ENCODE measurements around the gene CASP12.

The CASP12 gene

DNA sequence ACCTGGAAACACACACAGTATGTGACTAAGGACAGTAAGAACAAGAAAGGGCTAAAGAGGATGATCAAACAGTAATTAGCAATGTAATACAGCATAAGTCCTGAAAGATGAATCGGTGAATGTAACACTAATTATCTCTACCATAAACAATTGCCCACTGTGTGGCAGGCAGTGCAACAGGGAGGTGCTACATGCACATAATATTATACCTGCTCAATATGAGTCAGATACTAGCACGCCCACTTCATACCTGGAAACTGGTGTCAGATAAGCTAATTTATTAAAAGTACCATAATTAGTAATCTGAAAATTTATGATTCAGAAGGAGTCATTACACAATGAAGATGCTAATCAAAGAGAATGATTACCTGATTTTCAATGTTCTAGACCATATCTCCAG, 14.9 kb downstream of the CASP12 start:
- no peak for DNase-seq

GRCh38 chr11:104881117-104881794, 17.0 kb downstream of the CASP12 start:
- no peak for DNase-seq

DNA sequence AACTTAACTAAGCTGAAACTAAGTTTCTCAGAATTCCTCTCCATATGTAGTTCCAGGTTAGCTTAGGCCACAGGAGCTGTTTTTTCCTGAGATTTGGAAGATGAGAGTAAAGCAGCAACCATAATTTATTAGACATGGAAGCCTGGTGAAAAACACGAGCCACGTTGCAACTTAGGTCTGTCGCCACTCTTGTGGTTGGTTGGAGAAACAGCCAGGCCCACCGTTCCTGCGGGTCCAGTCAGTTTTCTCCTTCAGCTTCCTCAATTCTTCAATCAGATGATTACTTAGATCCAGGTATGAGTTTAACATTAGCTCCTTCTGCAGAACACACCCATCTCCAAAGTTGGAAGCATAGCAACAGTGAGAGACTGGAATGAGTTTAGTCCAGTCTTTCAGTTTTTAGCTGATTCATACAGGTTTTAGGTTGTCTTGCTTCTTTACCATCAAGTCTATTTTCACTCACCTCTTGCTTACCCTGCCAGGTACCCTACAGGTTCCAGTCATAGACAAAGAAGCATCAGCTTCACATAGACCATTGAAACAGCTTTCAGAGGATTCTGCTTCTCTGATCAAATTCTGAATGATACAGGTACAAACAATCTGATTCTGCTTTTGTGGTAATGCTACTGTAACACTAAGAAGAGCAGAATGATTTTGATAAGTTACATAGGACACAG, 18.6 kb downstream of the CASP12 start:
- no peak for DNase-seq

DNA sequence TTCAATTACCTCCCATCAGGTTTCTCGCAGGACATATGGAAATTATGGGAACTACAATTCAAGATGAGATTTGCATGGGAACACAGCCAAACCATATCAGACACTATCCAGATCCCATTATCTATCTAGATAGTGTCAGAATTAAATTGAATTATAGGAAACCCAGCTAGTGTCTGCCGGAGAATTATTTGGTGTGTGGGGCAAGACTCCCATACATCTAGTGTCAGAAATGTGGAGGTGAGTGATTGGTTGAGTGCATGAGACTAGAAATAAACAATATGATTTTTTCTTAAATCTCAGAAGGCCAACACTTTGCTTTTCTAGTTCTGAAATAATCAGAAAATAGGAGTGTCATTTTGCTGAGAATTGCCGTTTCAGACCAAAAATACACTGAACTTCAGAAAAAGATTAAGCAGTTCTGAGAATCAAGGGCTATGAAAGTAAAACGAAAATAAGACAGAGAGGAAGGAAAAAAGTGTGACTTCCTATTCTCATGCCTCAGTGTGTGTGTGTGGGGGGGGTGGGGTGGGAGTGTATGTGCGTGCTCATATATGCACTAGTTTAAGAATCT, 21.3 kb downstream of the CASP12 start:
- DNase-seq, result no peak

GRCh38 chr11:104876324-104876723, 21.9 kb downstream of the CASP12 start:
- DNase-seq, result no peak

- no peak for DNase-seq
Measured at GRCh38 chr11:104873252-104873651, 25.0 kb downstream of the CASP12 start.

DNA sequence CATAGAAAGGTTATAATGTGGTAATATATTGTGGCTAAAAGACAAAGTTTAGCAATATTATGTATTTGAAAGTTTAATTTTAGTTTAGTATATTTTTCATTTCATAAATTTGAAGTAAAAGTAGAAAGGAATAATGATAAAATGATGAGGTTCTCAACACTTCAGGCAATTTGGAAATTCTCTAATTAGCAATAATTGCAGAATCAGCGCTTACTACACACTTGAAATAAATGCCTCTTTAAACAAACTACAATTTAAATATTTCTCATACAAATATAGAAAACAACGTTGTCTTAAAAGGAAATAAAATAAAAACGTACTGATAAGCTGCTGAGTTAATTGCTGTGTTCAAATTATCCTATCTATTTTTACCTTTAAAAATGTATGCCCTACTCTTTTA, 25.9 kb downstream of the CASP12 start:
- no peak for DNase-seq

DNA sequence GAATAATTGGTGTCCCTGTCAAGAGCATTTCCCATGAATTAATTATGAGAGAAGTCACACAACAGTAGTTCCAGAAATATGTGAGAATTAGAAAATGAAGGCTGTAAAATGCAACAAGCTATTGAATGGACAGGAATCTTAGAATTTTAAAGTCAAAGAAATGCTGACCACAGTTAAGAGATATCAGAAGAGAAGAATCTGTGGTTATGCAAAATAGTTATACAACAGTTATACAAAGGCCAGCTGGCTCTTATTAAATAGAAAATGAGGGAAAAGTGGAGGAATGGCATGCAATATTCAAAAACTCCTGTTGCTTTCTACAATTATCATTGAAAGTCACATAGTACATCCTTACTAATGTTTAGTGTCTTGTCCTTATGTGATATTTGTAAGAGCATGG, 27.4 kb downstream of the CASP12 start:
- DNase-seq, result no peak

- no peak for DNase-seq
Measured at GRCh38 chr11:104866815-104867214, 31.4 kb downstream of the CASP12 start.

- DNase-seq, result no peak
Measured at GRCh38 chr11:104858882-104859775, 39.1 kb downstream of the CASP12 start.

GRCh38 chr11:104856607-104857006, 41.7 kb downstream of the CASP12 start:
- no peak for DNase-seq

DNA sequence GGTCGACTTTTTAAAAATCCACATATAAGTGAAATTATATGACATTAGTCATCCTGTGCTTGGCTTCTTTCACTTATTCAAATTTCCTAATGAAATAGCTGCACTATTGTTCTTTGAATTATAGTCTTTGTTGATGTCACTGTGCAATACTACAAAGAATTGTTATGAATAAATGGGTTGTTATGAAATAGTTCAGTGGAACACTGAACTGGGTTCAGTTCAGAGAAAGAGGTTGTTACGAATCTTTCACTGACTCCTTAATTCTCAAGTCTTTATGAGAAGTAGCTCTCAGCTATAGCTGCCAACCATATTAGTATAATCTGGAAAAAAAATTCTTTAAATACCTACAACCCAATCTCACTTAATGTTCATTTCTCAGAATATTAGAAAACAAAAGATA, 42.3 kb downstream of the CASP12 start:
- no peak for DNase-seq

DNA sequence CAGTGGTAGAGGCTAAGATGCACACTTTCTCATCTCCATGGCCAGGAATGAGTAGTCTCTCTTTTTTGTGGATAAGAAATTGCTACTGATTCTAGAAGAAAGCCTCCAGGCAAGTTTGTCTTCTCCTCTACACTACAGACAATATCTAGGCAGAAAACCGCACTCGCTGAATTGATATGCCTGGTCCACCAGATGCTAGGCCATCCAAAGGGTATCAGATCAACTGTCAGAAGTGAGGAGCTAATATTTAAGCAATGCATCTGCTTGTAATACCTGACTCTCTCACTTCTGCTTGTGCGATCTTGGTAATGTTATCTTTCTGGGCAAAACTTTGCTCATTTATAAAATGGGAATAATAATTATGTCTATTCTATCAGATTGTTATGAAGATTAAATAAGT, 45.0 kb downstream of the CASP12 start:
- no peak for DNase-seq

GRCh38 chr11:104852811-104853210, 45.4 kb downstream of the CASP12 start:
- DNase-seq, result no peak

- DNase-seq, result no peak
Measured at GRCh38 chr11:104846216-104846615, 52.0 kb downstream of the CASP12 start.

DNA sequence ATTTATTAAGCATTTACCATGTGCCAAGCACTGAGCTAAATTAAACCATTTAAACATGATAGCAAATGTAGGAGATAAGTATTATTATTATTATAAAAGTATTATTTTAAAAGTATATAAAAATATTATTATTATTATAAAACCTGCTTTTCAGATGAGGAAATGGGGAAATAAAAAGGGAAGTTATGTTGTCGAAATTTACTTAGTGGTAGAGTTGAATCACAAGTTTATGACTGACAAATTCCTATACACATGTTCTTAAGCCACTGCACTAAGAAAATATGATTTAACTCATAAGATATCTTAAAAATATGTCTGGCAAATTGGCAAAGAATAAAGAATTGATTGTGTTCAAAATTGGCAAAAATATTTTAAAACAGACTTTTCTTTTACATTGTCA, 53.8 kb downstream of the CASP12 start:
- DNase-seq, result no peak

GRCh38 chr11:104843150-104843836, 55.0 kb downstream of the CASP12 start:
- DNase-seq, result no peak

DNA sequence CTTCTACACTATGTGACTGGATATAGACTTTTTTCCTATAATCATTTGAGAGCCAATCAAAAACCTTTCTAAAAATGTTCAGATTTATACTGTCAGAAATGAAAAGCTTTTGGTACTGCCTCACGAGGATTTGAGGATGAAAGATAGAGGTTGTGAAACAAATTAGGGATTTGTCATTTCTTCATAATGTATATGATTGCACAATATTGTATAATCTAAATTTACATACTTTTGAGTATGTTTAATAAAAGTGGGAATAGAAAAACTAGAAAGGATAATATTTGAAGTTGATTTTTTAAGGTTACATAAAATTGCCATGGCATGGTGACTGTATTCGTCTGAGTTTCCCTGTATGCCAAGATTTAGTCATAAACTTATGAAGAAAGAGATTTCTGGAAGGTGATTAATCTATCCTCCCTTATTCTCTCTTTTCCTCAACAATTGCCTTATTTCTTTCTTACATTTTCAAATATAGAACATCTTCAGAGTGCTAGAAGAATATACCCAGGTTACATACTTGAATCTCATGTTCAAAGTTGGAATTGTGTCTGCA, 56.2 kb downstream of the CASP12 start:
- DNase-seq, result no peak

DNA sequence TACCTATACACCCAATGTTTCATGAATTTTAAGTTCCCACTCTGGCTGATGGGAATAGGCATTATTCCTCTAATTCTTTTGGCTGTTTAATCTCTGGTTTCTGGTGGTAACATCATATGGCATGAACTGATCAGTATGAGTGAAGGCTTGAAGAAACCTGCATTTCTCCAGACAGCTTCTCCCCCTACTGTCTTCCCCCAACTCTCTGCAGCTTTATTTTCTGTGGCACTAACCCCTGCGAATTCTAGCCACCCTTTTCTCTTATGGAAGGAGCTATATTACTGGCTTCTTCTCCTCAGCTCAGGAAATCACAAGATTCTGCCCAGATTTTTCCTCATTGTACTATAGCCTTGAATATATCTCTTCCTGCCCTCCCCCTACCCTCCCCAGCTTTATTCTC, 57.1 kb downstream of the CASP12 start:
- no peak for DNase-seq

DNA sequence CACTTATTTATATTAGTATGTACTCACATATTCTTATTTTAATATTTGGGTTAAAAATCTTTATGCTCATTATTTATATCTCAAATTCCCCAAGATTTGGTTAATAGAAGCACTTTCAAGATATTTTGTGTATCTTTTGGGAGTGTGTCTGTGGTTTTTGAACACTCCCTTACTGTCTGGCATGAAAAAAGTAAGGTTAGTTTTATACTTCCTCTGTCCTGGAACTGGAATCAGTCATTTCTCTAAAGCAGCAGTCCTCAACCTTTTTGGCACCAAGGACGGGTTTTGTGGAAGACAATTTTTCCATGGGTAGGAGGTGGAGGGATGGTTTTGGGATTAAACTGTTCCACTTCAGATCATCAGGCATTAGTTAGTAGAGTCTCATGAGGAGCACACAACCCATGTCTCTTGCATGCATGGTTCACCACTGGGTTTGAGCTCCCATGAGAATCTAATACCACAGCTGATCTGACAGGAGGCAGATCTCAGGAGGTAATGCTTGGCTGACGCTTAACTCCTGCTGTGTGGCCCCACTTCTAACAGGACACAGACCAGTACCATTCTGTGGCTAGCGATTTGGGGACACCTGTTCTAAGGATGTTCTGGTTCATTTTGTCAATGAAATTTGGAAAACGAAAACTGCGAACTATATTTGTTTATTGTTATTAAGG, 60.2 kb downstream of the CASP12 start:
- no peak for DNase-seq

DNA sequence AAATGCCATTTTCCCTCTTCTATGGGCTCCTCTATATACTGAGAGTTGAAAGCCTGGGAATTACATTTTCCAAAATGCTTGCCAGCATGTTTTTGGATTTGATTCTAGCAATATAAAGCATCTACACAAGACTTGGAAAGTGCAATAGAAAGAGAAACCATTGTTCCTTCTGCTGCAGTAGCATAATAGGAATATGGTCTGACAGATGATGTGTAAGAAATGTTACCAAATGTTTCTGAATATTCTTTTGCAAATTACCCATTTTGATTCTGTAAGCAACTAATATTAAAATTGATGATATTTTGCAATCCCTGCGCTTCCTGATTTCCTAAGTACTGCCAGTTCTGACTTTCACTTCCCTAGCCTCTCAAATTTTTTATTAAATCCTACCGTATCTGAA, 61.6 kb downstream of the CASP12 start:
- DNase-seq, result no peak

All from NCI-H1436 treated with DMSO at 0.1 percent for 48 hours (cell line).